Measurements from ENCODE around the gene GPR108. TPM values are rescaled to one million over a fixed set of nuclear protein-coding genes. Genes with fewer than 3 reads are reported as not detected.

Gene GPR108
- total and polyA plus RNA-seq, 2 of the 13 experiments (the other 11 are each of a cell fraction or from before 2014, with no cell fraction given): 36.4 to 63.0 TPM

GRCh38 chr19:6737873-6738786 is 750 bp upstream of the GPR108 start (continued):
- TF ChIP-seq ZNF704 (CRISPR knock-in tag; IDR thresholded peaks at IDR 0.05; ENCODE audit: borderline replicate concordance) (0 out of 2 replicates have a peak, but pooled peaks have one; percentile 3), ZNF749 (CRISPR knock-in tag; IDR thresholded peaks at IDR 0.05; ENCODE audit: borderline replicate concordance) (peak; percentile 45; the same call in 1 of the 2 replicates), CCAR2 (optimal IDR thresholded peaks at IDR 0.05; ENCODE audit: low read depth, low read length) (no peak), ZBTB26 (CRISPR knock-in tag; IDR thresholded peaks at IDR 0.05; ENCODE audit: borderline replicate concordance) (peak; percentile 45; the same call in 1 of the 2 replicates), ZNF598 (CRISPR knock-in tag; IDR thresholded peaks at IDR 0.05; ENCODE audit: borderline replicate concordance) (0 out of 2 replicates have a peak, but pooled peaks have one; percentile 13), SOX6 (IDR thresholded peaks at IDR 0.05) (no peak), SOX6 (CRISPR knock-in tag; IDR thresholded peaks at IDR 0.05) (no peak), BCL3 (CRISPR knock-in tag; IDR thresholded peaks at IDR 0.05) (no peak), CENPBD1 (CRISPR knock-in tag; IDR thresholded peaks at IDR 0.05; ENCODE audit: borderline replicate concordance, low read depth) (no peak), ZNF629 (CRISPR knock-in tag; conservative IDR thresholded peaks at IDR 0.05) (0 out of 2 replicates have a peak, but pooled peaks have one; percentile 30), FOXA1 (IDR thresholded peaks at IDR 0.05) (no peak), FOXA1 (CRISPR knock-in tag; IDR thresholded peaks at IDR 0.05) (peak; percentile 68), NCOA2 (CRISPR knock-in tag; IDR thresholded peaks at IDR 0.05) (peak; percentile 11; the same call in 1 of the 2 replicates), ZNF124 (CRISPR knock-in tag; IDR thresholded peaks at IDR 0.05) (peak; percentile 29; the same call in 1 of the 2 replicates), ZBTB25 (CRISPR knock-in tag; IDR thresholded peaks at IDR 0.05) (no peak), ZNF121 (CRISPR knock-in tag; IDR thresholded peaks at IDR 0.05) (no peak), ZNF879 (CRISPR knock-in tag; IDR thresholded peaks at IDR 0.05) (no peak), MAFK (conservative IDR thresholded peaks at IDR 0.05 in 1 of 2, IDR thresholded peaks at IDR 0.05 in 1 of 2; ENCODE audit: low read length in 2 of 2) (0 out of 4 replicates have a peak, but pooled peaks of 1 of the 2 experiments have one; percentile 11), ZZZ3 (CRISPR knock-in tag; IDR thresholded peaks at IDR 0.05; ENCODE audit: borderline replicate concordance) (no peak), HMG20B (CRISPR knock-in tag; conservative IDR thresholded peaks at IDR 0.05) (no peak), ZSCAN31 (CRISPR knock-in tag; IDR thresholded peaks at IDR 0.05; ENCODE audit: low read depth) (peak; percentile 16)
